HG03095 (cell line): ENCODE measurements around the gene VPS35L.
"Not testable (repeated sequence)": the region's sequence is repeated elsewhere in the genome, so short reads cannot be mapped to it uniquely, and the experiment has no call there.

Experiments
- ATAC-seq: cut with Tn5 transposase; IDR thresholded peaks from one replicate; pipeline ENCODE4 v1.9.1; 2021; ENCODE audit warnings: moderate library complexity; ENCODE audit not compliant: unreplicated experiment

The VPS35L gene

GRCh38 chr16:19528666-19529065, 26.8 kb upstream of the VPS35L start:
- ATAC-seq, result no peak

- ATAC-seq, result no peak
These were observed 22.9 kb upstream of the VPS35L start for GRCh38 chr16:19532601-19533000.

- no peak for ATAC-seq
These were observed 15.1 kb upstream of the VPS35L start for GRCh38 chr16:19540241-19540970.

- ATAC-seq, result no peak
These were observed 13.2 kb upstream of the VPS35L start for GRCh38 chr16:19542138-19542821.

GRCh38 chr16:19543278-19543996, 12.1 kb upstream of the VPS35L start:
- ATAC-seq, result not testable (repeated sequence)

- no peak for ATAC-seq
These were observed 7.4 kb upstream of the VPS35L start for GRCh38 chr16:19548144-19548543.

- ATAC-seq, result no peak
These were observed 5.8 kb upstream of the VPS35L start for GRCh38 chr16:19549673-19550072.

GRCh38 chr16:19555938-19556771, 652 bp downstream of the VPS35L start:
- ATAC-seq, result no peak

GRCh38 chr16:19559242-19559910, 3.9 kb downstream of the VPS35L start:
- no peak for ATAC-seq

GRCh38 chr16:19560078-19560477, 4.6 kb downstream of the VPS35L start:
- ATAC-seq, result no peak

GRCh38 chr16:19563377-19563776, 7.9 kb downstream of the VPS35L start:
- ATAC-seq, result no peak

GRCh38 chr16:19566362-19566761, 10.9 kb downstream of the VPS35L start:
- ATAC-seq, result no peak

GRCh38 chr16:19567560-19567959, 12.1 kb downstream of the VPS35L start:
- ATAC-seq, result no peak

- no peak for ATAC-seq
These were observed 18.5 kb downstream of the VPS35L start for GRCh38 chr16:19573997-19574396.

- ATAC-seq, result no peak
These were observed 19.1 kb downstream of the VPS35L start for GRCh38 chr16:19574615-19575014.

GRCh38 chr16:19578378-19578971, 23.0 kb downstream of the VPS35L start:
- no peak for ATAC-seq

- ATAC-seq, result no peak
These were observed 26.7 kb downstream of the VPS35L start for GRCh38 chr16:19582050-19582831.

GRCh38 chr16:19583665-19584300, 28.3 kb downstream of the VPS35L start:
- no peak for ATAC-seq

- ATAC-seq, result no peak
These were observed 33.2 kb downstream of the VPS35L start for GRCh38 chr16:19588661-19589060.
